Keratinocyte (primary cell): ENCODE results near the gene EIF4E1B.

Experiments
- EZH2 ChIP-seq: IDR thresholded peaks from one replicate; pipeline ENCODE4 v1.6.1; 2012; ENCODE audit warnings: inconsistent platforms, mild to moderate bottlenecking, low read length, moderate library complexity
- TF ChIP-seq, protein P1 (sequence below), 3 experiments: IDR thresholded peaks in 1 of 3; conservative IDR thresholded peaks in 1 of 3; optimal IDR thresholded peaks in 1 of 3; 2 replicates in 2 of 3; 3 replicates in 1 of 3; pipeline versions ENCODE3 to v1.5.1; 2011; ENCODE audit warnings: low read length in 3 of 3, mild to moderate bottlenecking in 3 of 3, moderate library complexity in 2 of 3, control low read depth in 1 of 3, inconsistent platforms in 1 of 3; ENCODE audit not compliant: insufficient read depth in 2 of 3; ENCODE audit errors: extremely low read depth in 1 of 3

DNA sequence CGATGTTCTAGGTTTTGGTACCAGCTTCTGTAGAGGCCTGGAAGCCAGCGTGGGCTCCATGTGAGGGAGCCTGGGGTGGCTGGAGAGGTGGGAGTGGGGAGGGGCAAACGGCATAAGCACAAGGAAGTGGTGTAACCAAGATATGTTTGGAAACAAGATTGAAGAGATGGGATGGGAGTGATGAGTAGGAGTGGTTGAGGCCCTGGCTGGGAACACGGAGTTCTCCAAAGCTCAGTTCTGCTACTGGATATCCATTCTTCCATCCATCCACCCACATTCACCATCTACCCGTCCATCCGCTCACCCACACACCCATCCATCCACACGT, 29.0 kb downstream of the EIF4E1B start:
- TF ChIP-seq, protein P1, sequence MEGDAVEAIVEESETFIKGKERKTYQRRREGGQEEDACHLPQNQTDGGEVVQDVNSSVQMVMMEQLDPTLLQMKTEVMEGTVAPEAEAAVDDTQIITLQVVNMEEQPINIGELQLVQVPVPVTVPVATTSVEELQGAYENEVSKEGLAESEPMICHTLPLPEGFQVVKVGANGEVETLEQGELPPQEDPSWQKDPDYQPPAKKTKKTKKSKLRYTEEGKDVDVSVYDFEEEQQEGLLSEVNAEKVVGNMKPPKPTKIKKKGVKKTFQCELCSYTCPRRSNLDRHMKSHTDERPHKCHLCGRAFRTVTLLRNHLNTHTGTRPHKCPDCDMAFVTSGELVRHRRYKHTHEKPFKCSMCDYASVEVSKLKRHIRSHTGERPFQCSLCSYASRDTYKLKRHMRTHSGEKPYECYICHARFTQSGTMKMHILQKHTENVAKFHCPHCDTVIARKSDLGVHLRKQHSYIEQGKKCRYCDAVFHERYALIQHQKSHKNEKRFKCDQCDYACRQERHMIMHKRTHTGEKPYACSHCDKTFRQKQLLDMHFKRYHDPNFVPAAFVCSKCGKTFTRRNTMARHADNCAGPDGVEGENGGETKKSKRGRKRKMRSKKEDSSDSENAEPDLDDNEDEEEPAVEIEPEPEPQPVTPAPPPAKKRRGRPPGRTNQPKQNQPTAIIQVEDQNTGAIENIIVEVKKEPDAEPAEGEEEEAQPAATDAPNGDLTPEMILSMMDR (optimal IDR thresholded peaks at IDR 0.05 in 1 of 3, IDR thresholded peaks at IDR 0.05 in 1 of 3, conservative IDR thresholded peaks at IDR 0.05 in 1 of 3; ENCODE audit: extremely low read depth in 1 of 3, insufficient read depth in 2 of 3, low read length in 3 of 3): no peak
- TF ChIP-seq EZH2: no peak
